GM23338 (cell line): ENCODE measurements around the gene HS6ST3.

ENCODE experiments used
- EZH2 ChIP-seq: fragments of 200-600 bp; sonication (generic); IDR thresholded peaks from one replicate; pipeline ENCODE4 v1.8.0; 2017; ENCODE audit warnings: antibody characterized with exemption, mild to moderate bottlenecking, low read depth; ENCODE audit not compliant: unreplicated experiment
- EZH2phosphoT487 ChIP-seq: fragments of 200-600 bp; sonication (generic); IDR thresholded peaks from one replicate; pipeline ENCODE4 v1.8.1; 2018; ENCODE audit warnings: antibody characterized with exemption; ENCODE audit not compliant: unreplicated experiment
- POLR2AphosphoS5 ChIP-seq: IDR thresholded peaks from 2 replicates; pipeline ENCODE4 v1.6.1; 2016; ENCODE audit warnings: antibody characterized with exemption, low read depth
- ZNF114 ChIP-seq: fragments of 250-450 bp; sonication (Bioruptor Pico); IDR thresholded peaks from 2 replicates; pipeline ENCODE4 v1.5.0; 2020; ENCODE audit warnings: mild to moderate bottlenecking, moderate library complexity
- TF ChIP-seq, protein P1 (sequence below), 2 experiments: fragments of 200-600 bp in 1 of 2; sonication (generic) in 1 of 2; conservative IDR thresholded peaks; 2 replicates each; pipeline versions ENCODE4 v1.5.1 to v1.6.1; 2016 to 2017; ENCODE audit warnings: antibody characterized with exemption in 2 of 2, low read depth in 2 of 2, mild to moderate bottlenecking in 2 of 2, moderate library complexity in 1 of 2
- TF ChIP-seq, protein P2 (sequence below): IDR thresholded peaks from one replicate; pipeline ENCODE4 v1.6.1; 2018; ENCODE audit warnings: antibody characterized with exemption; ENCODE audit not compliant: unreplicated experiment

DNA sequence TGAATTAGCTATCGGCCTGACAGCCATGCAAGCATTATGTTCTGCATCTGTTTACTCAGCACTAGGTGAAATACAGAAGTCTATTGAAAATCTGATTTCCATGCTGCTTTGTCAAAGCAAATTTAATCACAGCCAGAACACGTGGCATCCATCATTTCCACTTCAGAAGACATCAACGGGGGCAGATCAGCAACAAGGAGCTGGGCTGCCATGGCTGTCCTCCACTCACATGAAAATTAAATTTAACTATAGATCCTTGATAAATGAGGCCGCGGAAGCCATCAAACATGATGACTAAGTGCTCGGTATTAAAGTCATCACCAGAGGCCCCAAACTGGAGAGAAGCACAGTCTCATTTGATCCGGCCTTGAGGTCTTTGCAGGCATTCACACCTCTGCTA lies 443.5 kb downstream of the HS6ST3 start:
- TF ChIP-seq EZH2 (no peak), EZH2phosphoT487 (no peak), POLR2AphosphoS5 (no peak), ZNF114 (CRISPR knock-in tag) (no peak)
- TF ChIP-seq, protein P1, sequence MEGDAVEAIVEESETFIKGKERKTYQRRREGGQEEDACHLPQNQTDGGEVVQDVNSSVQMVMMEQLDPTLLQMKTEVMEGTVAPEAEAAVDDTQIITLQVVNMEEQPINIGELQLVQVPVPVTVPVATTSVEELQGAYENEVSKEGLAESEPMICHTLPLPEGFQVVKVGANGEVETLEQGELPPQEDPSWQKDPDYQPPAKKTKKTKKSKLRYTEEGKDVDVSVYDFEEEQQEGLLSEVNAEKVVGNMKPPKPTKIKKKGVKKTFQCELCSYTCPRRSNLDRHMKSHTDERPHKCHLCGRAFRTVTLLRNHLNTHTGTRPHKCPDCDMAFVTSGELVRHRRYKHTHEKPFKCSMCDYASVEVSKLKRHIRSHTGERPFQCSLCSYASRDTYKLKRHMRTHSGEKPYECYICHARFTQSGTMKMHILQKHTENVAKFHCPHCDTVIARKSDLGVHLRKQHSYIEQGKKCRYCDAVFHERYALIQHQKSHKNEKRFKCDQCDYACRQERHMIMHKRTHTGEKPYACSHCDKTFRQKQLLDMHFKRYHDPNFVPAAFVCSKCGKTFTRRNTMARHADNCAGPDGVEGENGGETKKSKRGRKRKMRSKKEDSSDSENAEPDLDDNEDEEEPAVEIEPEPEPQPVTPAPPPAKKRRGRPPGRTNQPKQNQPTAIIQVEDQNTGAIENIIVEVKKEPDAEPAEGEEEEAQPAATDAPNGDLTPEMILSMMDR (conservative IDR thresholded peaks at IDR 0.05; ENCODE audit: low read depth in 2 of 2): no peak
- TF ChIP-seq, protein P2, sequence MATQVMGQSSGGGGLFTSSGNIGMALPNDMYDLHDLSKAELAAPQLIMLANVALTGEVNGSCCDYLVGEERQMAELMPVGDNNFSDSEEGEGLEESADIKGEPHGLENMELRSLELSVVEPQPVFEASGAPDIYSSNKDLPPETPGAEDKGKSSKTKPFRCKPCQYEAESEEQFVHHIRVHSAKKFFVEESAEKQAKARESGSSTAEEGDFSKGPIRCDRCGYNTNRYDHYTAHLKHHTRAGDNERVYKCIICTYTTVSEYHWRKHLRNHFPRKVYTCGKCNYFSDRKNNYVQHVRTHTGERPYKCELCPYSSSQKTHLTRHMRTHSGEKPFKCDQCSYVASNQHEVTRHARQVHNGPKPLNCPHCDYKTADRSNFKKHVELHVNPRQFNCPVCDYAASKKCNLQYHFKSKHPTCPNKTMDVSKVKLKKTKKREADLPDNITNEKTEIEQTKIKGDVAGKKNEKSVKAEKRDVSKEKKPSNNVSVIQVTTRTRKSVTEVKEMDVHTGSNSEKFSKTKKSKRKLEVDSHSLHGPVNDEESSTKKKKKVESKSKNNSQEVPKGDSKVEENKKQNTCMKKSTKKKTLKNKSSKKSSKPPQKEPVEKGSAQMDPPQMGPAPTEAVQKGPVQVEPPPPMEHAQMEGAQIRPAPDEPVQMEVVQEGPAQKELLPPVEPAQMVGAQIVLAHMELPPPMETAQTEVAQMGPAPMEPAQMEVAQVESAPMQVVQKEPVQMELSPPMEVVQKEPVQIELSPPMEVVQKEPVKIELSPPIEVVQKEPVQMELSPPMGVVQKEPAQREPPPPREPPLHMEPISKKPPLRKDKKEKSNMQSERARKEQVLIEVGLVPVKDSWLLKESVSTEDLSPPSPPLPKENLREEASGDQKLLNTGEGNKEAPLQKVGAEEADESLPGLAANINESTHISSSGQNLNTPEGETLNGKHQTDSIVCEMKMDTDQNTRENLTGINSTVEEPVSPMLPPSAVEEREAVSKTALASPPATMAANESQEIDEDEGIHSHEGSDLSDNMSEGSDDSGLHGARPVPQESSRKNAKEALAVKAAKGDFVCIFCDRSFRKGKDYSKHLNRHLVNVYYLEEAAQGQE: no peak
